Mucosa of stomach (tissue), 1 donor: ENCODE results near the gene GRIN3A.

Experiments used
- H3K27me3 ChIP-seq: one replicate; pipeline ENCODE4 v1.7.0; 2013; ENCODE audit warnings: mild to moderate bottlenecking, low read length; ENCODE audit not compliant: control insufficient read depth, insufficient read depth
- H3K36me3 ChIP-seq: one replicate; pipeline ENCODE4 v1.7.0; 2013; ENCODE audit warnings: low read length; ENCODE audit not compliant: control insufficient read depth, insufficient read depth
- H3K4me1 ChIP-seq: one replicate; pipeline ENCODE4 v1.7.0; 2013; ENCODE audit warnings: mild to moderate bottlenecking, low read length; ENCODE audit not compliant: control insufficient read depth, insufficient read depth
- H3K4me3 ChIP-seq: one replicate; pipeline ENCODE4 v1.7.0; 2013; ENCODE audit warnings: low read length
- H3K9ac ChIP-seq: one replicate; pipeline ENCODE4 v1.7.0; 2013; ENCODE audit warnings: mild to moderate bottlenecking, low read length, moderate library complexity
- H3K9me3 ChIP-seq: one replicate; pipeline ENCODE4 v1.7.0; 2013; ENCODE audit warnings: mild to moderate bottlenecking, low read length, moderate library complexity; ENCODE audit not compliant: control insufficient read depth
- donor health status: Pancreatic carcinoma.

GRIN3A gene

DNA sequence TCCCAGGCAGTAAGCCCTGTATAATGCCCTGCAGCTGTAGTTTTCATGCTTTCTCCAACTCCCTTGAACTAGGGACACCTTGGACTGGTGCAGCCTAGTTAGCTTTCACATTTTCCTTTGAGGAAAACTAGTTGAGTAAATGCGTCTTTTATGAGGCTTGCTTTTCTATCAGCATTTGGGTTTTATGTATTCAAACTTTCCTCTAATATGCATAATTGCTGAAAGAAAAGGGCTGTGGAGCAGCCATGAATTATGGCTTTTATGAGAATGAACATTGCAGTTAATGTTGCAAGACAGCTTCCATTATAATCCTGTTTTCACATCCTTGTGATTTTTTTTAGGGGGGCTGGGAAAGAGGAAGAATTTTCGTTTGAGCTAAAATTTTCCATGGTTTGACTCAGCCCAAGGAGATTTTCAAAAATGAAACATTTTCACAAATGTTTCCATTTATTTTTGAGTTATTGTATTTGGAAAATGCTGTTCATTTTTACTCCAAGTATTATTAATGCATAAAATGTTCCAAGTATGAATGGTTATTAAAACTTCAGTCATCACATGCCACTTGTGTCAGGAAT, 85.8 kb downstream of the GRIN3A start:
- H3K36me3 ChIP-seq = no peaks in the 10 kb centered on the region
- H3K4me1 ChIP-seq = no peaks in the 10 kb centered on the region
- H3K27me3 ChIP-seq = peaks cover 3% of the 10 kb centered on the region
- H3K9me3 ChIP-seq = no peaks in the 10 kb centered on the region
- no peak overlapping the region for H3K9ac ChIP-seq
- no peak overlapping the region for H3K4me3 ChIP-seq

DNA sequence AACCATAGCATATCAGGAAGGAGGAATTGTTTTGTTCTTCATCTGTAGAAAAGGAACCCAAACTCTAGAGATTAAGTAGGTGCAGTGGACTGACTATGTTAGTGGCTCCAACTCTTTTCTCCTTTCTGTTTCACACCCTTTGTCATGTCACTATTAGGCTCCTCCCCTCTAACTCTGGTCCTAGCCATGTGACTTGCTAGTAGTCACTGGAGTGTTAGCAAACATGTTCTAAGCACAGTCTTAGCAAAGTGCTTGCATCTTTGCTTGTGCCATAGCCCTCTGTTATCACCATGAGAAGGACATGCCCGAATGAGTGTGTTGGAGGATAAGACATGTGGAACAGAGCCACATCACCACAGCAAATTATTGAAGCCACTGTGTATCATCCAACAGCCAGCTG, 88.3 kb downstream of the GRIN3A start:
- Histone ChIP-seq H3K9ac (no peak overlapping the region), H3K36me3 (no peaks in the 10 kb centered on the region), H3K4me1 (no peaks in the 10 kb centered on the region), H3K4me3 (no peak overlapping the region), H3K27me3 (peaks cover 3% of the 10 kb centered on the region), H3K9me3 (no peaks in the 10 kb centered on the region)

DNA sequence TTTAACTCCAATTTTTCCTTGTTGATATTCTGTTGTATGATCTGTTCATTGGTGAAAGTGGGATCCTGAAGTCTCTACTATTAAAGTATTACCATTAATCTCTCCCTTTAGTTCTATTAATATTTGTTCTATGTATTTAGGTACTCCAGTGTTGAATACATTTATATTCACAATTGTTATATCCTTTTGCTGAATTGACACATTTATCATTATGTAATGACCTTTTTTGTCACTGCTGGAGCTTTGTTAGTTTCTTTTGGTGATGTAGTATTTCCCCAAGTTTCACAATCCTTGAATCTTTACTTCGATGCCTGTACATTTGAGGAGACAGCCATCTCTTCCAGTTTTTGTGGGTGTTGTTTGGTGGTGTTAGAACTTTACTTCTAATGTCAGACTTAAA, 90.0 kb downstream of the GRIN3A start:
- no peaks in the 10 kb centered on the region for H3K9me3 ChIP-seq
- no peaks in the 10 kb centered on the region for H3K27me3 ChIP-seq
- no peak overlapping the region for H3K4me3 ChIP-seq
- H3K4me1 ChIP-seq = no peaks in the 10 kb centered on the region
- H3K36me3 ChIP-seq = no peaks in the 10 kb centered on the region
- no peak overlapping the region for H3K9ac ChIP-seq

DNA sequence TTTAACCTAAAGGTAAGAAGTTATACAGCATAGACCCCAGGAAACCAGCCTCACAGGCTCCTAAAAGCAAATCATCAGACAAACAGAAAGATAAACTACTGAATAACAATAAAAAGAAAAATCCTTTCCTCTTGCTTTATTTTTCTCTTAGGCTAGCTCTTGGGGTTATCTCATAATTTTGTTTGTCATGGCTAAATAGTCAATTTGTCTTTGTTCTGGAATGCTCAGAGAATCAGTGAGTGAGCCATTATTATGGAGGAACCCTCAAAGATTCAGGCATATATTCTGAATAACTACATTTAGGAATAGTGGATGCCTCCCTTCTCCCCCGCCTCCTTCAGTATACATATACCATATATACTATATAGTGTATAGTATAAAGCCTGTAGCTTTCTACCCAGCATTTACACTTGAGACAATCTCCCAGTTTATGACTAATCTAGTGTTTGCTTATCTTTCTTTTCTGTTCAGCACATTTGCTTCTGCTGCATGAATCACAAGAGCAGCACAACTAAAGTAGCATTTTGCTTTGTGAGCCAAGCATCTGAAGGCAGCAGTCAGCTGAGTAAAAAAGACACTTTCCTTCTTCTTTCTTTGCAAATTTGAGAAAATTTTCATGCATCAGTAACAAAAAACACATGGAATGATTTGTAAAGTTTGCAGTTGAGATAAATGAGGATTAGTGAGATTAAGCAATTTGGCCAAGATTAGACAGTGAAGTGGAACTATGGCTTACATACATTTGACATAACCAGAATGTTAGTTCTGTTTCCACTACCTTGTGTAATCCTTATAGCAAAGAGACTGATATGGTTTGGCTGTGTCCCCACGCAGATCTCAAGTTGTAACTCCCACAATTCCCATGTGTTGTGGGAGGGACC, 98.4 kb downstream of the GRIN3A start:
- Histone ChIP-seq H3K9me3 (no peaks in the 10 kb centered on the region), H3K36me3 (no peaks in the 10 kb centered on the region), H3K4me3 (no peak overlapping the region), H3K9ac (no peak overlapping the region), H3K27me3 (no peaks in the 10 kb centered on the region), H3K4me1 (no peaks in the 10 kb centered on the region)

DNA sequence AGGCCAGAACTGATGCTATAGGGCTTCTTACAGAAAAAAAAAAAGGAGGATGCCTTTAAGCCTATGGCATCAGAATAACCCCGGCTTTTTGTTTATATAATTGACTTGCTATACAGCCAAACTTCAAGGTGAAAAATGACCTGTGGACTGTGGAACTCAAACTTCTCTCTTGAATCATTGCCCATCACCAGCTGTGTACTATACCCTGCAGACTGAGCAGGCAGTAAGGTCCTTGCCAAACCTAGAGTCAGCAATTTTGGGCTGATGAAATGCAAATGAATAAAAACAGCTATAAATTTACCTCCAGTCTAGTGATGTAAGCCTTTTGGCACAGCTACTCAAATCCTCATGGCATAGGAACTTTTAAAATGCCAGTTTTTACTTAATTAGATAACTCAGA, 99.1 kb downstream of the GRIN3A start:
- H3K36me3 ChIP-seq = no peaks in the 10 kb centered on the region
- no peaks in the 10 kb centered on the region for H3K27me3 ChIP-seq
- H3K4me3 ChIP-seq = no peak overlapping the region
- no peaks in the 10 kb centered on the region for H3K9me3 ChIP-seq
- H3K4me1 ChIP-seq = no peaks in the 10 kb centered on the region
- H3K9ac ChIP-seq = no peak overlapping the region

DNA sequence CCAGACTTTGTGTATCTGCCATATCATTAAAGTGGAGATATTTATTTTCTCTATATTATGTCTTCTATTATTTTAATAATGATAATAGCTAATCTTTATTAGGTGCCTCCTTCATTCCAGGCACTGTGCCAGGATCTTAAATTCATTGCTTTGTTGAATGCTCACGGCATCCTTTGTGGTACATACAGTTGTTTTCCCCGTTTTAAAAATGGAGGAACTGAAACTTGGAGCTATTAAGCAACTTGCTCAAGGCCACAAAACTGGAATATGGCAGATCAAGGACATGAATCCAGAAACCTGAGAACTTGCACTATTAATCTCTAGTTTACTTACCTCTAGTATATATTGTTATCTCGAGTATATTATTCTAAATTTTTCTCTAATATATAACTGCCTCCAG, 102.2 kb downstream of the GRIN3A start:
- Histone ChIP-seq H3K9me3 (no peaks in the 10 kb centered on the region), H3K4me1 (no peaks in the 10 kb centered on the region), H3K27me3 (no peaks in the 10 kb centered on the region), H3K9ac (no peak overlapping the region), H3K4me3 (no peak overlapping the region), H3K36me3 (no peaks in the 10 kb centered on the region)

DNA sequence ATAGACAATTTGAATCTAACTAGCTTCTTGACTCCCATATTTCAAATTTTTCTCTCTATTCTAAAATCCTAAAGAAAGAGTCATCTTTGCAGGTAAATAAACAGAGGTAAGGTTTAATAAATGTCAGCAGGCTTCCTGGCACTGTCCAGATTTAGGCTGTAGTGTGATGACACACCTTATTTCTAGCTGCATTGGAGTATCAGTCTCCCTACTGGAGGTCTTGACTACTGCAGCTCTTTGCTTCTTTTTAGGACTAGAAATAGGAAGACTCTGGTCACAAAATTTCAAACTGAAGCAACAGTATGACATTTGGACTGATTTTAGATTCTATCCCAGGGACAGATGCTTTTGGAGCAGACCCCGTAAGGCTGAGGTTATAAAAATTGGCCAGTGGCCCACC, 103.0 kb downstream of the GRIN3A start:
- no peak overlapping the region for H3K9ac ChIP-seq
- no peaks in the 10 kb centered on the region for H3K4me1 ChIP-seq
- H3K27me3 ChIP-seq = no peaks in the 10 kb centered on the region
- H3K36me3 ChIP-seq = no peaks in the 10 kb centered on the region
- H3K4me3 ChIP-seq = no peak overlapping the region
- H3K9me3 ChIP-seq = no peaks in the 10 kb centered on the region

DNA sequence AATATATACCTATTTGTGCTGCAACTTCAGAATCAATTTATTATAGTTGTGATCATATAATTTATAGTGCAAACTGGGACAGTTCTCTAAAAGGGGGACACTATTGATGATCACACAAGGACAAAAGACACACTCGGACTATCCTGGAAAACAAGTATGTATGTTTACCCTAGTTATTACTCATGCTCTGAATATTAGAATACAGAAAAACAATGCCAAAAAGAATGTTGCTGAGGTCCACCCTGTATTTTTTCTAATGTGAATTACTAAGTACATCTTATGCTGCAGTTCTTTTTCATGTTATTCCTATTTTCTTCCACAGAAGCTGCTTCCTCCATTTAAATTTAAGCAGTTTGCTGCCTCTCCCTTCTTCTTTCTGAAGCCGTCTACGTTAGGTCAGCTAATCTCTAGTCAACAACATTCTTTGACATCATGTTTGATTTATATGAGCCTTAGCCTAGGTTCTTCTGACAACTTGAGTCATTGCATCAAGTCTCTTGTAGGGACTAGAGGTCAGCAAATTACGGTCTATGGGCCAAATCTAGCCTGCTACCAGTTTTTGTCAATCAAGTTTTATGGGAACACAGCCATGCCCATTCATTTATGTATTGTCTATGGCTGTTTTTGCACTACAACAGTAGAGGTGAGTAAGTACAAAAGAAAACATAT, 103.6 kb downstream of the GRIN3A start:
- no peaks in the 10 kb centered on the region for H3K27me3 ChIP-seq

DNA sequence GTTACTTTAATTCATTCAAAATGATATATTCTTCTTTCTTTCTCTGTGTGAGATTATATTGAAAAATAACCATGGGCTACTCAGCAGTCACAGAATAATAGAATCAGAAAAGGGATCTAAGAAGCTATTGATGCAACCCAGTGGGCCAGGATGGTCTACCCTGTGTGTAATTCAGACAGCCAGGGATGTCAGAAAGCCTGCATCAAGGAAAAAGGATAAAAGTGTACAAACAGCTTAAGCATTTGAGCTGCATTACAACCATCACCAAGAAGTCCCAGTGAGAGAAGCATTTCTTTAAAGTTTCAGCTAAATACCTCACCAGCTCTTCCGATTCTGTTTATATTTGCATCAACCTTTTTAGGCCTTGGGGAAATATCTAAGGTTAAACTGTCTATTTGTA, 105.8 kb downstream of the GRIN3A start:
- Histone ChIP-seq H3K9me3 (no peaks in the 10 kb centered on the region), H3K4me3 (no peak overlapping the region), H3K9ac (no peak overlapping the region), H3K4me1 (no peaks in the 10 kb centered on the region), H3K27me3 (no peaks in the 10 kb centered on the region), H3K36me3 (no peaks in the 10 kb centered on the region)

More for the DNA sequence above, 103.6 kb downstream of the GRIN3A start:
- no peaks in the 10 kb centered on the region for H3K4me1 ChIP-seq
- no peak overlapping the region for H3K4me3 ChIP-seq
- H3K36me3 ChIP-seq = no peaks in the 10 kb centered on the region
- H3K9me3 ChIP-seq = no peaks in the 10 kb centered on the region
- no peak overlapping the region for H3K9ac ChIP-seq

DNA sequence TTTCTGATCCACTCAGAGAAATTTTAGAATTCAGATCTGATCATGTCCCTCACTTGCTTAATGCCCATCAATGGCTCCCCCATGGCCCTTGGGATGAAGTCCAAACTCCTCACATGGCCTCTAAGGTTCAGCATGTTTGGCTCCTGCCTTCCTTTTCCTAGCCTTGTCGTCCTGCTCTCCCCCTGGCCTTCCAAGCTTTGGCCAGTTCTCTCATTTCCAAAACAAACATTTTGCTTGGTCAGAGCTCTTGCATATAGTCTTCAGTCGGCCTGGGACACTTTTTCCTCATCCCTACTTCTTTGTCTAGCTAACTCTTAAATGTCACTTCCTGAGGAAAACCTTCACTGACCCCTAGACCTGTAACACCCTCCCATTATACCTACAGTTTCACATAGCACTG, 106.6 kb downstream of the GRIN3A start:
- Histone ChIP-seq H3K9ac (no peak overlapping the region), H3K4me1 (no peaks in the 10 kb centered on the region), H3K27me3 (no peaks in the 10 kb centered on the region), H3K36me3 (no peaks in the 10 kb centered on the region), H3K9me3 (no peaks in the 10 kb centered on the region), H3K4me3 (no peak overlapping the region)

DNA sequence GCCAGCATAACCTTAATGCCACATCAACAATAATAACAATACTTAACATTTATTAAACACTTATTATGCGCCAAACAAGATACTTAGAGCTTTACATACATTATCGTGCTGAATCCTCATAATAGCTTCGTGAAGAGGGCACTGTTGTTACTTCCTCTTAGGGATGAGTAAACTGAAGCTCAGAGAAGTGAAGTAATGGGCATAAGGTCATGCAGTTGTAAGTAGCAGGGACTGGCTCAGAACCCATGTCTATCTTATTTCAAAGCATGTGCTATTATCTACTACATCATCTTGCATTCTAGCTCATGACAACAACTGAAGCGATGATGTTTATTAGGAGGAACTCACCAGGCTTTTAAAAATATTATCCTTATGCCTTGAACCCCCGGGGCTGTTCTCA, 108.8 kb downstream of the GRIN3A start:
- H3K4me1 ChIP-seq = no peaks in the 10 kb centered on the region
- no peak overlapping the region for H3K4me3 ChIP-seq
- no peaks in the 10 kb centered on the region for H3K27me3 ChIP-seq

DNA sequence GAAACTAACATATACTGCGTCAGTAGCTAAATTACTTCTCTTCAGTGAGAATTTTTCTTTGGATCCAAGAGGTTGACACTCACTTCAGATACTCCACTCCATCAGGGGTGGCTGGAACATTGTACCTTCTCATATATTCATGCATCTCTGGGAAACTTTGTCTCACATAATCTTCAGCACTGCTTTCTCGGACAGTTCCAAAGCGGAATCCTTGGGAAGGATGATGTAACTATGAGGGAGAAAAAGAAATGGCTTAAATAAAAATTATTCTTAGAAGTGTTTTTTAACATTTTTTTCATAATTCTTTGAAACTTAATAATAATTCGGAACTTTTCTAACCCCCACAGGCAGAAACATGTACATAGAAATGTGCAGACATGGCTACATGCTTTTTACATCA, 110.3 kb downstream of the GRIN3A start:
- H3K9me3 ChIP-seq = no peaks in the 10 kb centered on the region
- no peaks in the 10 kb centered on the region for H3K36me3 ChIP-seq
- H3K9ac ChIP-seq = no peak overlapping the region
- H3K4me3 ChIP-seq = no peak overlapping the region
- no peaks in the 10 kb centered on the region for H3K4me1 ChIP-seq
- H3K27me3 ChIP-seq = no peaks in the 10 kb centered on the region

More for the DNA sequence above, 108.8 kb downstream of the GRIN3A start:
- Histone ChIP-seq H3K9ac (no peak overlapping the region), H3K9me3 (no peaks in the 10 kb centered on the region), H3K36me3 (no peaks in the 10 kb centered on the region)
